ENCODE measurements around the gene ADPRHL1.
"Not testable (repeated sequence)": the region's sequence is repeated elsewhere in the genome, so short reads cannot be mapped to it uniquely, and the experiment has no call there.

The ADPRHL1 gene

DNA sequence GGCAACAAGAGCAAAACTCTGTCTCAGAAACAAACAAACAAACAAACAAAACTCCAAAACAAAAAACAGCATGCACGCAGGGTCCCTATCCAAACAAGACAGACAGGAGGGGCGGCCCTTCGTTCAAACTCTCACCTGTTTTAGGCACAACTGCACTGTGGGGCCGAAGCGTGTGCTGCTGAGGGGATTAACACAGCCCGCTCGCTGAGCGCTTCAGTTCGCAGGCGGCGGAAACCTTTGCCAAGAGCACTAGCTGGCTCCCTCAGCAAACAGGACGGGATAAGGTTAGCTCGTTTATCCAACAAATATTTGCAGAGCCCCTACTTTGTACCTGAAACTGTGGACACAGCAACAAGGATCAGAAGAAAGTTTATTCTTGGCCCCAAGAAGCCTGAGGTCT, 1.6 kb upstream of the ADPRHL1 start:
- DNase-seq: no peak

DNA sequence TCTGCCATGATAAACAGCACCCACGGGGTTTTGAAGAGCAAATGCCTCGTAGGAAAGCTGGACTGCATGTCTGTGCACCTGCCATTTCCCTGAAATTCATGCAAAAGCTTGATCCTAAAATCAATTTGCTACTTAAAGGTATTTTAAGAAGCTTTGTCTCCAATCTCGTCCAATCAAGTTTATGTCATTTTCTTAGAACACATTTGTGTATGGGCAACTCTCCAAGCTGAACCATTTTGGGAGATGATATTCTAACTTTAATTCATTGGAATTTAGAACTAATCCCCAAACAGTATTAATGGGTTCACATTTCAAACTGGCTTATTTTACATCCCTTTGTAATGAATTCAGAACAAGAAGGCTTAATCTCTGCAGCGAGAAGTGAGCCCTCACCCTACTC, 822 bp downstream of the ADPRHL1 start:
- no peak for DNase-seq

DNA sequence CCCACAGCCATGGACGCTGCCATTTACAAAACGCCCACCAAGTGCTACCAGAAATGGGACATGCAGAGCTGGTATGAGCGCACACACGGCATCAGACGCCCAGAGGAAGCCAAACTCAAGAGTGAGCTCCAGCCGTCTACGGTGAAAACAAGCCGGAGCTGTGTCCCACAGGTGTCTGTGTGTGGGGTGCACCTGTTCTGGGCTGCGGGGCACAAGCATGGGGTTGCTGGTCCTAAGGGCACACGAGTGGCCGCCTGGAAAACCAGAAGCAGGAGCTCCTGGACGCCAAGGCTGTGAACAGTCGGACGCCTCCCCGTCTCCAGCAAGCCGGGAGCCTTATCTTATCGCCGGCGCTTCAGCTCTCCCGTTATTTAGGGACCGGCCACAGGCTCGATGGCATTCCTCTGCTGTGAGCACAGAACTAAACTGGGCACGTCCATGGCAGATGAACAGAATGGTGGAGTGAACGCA, 1.3 kb downstream of the ADPRHL1 start:
- DNase-seq: no peak

DNA sequence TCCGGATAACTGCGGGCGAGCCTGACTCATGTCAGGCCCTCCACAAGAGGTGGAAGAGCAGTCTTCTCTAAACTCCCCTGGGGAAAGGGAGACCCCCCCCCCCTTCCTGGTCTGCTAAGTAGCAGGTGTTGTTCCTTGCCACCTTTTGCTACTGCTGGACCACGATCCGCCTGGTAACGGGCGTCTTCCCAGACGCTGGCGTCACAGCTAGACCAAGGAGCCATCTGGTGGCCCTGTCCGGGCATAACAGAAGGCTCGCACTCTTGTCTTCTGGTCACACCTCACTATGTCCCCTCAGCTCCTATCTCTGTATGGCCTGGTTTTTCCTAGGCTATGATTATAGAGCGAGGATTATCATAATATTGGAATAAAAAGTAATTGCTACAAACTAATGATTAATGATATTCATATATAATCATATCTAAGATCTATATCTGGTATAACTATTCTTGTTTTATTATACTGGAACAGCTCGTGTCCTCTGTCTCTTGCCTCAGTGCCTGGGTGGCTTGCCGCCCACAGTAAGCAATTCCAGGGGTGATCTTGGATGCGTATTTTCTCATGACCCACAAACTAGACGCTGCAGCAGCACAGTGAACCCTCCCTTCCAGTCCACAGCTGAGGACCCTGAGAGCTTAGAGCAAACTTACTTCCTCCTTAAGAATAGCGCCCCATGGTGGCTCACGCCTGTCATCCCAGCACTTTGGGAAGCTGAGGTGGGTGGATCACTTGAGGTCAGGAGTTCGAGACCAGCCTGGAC, 2.2 kb downstream of the ADPRHL1 start:
- DNase-seq: not testable (repeated sequence)

DNA sequence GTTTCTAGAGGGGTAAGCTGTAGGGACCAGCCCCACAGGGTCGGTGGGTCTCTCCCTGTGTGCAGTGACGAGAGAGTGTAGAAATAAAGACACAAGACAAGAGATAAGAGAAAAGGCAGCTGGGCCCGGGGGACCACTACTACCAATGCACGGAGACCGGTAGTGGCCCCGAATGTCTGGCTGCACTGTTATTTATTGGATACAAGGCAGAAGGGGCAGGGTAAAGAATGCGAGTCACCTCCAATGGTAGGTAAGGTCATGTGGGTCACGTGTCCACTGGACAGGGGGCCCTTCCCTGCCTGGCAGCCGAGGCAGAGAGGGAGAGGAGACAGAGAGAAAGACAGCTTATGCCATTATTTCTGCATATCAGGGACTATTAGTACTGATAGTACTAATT, 2.9 kb downstream of the ADPRHL1 start:
- not testable (repeated sequence) for DNase-seq

DNA sequence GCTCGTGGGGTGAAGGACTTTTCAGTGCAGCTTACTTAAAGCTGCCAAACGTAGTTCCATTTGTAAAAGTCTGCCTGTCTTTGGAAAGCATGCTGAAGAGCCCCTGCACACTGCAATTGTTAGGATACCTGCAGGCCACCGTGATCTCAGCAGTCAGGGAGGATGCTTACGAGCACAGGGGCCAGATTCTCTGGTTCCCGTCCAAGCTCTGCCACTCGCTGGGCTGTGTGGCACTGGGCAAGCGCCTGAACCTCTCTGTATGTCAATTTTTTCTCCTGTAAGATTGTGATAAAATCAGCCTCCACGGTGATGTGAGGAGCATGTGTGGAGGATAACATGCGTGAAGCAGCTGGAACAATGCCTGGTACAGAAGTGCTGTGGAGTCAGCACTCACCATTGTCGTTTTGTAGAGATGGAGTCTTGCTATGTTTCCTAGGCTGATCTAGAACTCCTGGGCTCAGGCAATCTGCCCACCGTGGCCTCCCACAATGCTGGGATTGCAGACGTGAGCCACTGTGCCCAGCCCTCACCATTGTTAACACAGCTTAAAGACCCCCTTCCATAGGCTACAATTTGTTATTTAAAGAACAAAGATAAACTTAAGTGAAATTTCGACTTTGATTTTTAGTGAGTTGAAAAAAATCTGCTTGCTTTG, 3.5 kb downstream of the ADPRHL1 start:
- no peak for DNase-seq

DNA sequence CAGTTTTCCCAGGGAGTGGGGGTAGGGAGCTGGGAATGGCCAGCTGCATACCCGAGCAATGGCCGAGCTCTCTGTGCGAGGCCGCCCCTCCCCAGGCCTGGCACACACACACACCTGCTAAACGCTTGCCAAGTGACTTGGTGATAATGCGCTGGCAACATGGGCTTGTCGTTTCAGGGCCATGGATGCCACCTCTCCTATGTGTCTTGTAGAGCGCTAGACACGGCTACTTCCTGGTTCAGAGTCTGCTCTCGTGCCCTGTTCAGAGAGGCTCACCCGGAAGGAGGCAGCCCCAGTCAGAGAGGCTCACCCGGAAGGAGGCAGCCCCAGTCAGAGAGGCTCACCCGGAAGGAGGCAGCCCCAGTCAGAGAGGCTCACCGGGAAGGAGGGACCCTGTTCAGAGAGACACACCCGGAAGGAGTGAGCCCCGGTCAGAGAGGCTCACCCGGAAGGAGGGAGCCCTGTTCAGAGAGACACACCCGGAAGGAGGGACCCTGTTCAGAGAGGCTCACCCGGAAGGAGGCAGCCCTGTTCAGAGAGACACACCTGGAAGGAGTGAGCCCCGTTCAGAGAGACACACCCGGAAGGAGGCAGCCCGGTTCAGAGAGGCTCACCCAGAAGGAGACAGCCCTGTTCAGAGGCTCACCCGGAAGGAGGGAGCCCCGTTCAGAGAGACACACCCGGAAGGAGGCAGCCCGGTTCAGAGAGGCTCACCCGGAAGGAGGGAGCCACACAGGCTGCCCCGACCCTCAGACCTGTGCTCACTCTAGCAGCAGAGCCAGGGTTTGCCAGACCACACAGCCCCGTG, 4.2 kb downstream of the ADPRHL1 start:
- DNase-seq: peak; percentile 69

DNA sequence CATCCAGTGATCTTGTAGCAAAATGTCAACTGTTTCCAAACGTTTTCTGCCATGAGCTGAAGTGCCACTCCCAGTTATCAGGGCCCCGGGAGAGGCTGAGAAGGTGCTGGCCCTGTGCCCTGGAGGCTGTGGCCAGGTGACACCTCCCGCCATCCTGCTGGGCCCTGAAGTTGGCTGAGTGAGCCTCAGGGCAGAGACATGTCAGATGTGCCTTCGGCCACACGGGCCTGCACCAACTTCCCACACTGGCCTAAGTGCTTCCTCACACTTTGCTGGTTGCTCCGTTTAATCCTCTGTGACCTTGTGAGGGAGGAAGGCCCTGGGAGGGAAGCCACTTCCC, 4.8 kb downstream of the ADPRHL1 start:
- DNase-seq: no peak

DNA sequence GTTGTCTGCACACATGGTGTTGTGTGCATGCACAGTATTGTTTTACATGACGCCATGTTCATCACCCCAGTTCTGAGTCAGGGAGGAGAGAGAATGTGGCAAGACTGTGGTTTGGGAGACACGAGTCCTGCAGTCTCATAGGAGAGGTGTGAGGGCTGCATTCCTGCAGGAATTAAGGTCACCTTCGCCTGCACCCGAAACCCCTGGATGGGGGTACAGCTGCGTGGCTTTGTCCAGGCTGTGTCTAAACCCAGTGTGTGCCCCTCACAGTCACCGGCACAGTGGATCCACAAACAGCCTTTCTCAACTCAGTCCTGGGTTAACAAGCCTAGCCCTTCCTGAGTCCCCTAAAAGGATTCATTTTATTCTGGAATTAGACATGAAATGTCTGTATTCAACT, 5.7 kb downstream of the ADPRHL1 start:
- DNase-seq: no peak

DNA sequence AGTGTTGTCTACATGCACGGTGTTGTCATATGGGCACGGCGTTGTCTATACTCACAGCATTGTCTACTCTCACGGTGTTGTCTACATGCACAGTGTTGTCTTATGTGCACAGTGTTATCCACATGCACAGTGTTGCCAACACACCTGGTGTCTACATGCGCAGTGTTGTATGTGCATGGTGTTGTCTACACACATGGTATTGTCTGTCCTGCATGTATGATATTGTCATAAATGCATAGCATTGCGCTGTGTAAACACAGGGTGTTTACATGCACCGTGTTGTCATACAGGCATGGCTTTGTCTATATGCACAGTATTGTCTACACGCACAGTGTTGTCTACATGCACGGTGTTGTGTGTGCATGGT, 6.8 kb downstream of the ADPRHL1 start:
- DNase-seq: no peak

DNA sequence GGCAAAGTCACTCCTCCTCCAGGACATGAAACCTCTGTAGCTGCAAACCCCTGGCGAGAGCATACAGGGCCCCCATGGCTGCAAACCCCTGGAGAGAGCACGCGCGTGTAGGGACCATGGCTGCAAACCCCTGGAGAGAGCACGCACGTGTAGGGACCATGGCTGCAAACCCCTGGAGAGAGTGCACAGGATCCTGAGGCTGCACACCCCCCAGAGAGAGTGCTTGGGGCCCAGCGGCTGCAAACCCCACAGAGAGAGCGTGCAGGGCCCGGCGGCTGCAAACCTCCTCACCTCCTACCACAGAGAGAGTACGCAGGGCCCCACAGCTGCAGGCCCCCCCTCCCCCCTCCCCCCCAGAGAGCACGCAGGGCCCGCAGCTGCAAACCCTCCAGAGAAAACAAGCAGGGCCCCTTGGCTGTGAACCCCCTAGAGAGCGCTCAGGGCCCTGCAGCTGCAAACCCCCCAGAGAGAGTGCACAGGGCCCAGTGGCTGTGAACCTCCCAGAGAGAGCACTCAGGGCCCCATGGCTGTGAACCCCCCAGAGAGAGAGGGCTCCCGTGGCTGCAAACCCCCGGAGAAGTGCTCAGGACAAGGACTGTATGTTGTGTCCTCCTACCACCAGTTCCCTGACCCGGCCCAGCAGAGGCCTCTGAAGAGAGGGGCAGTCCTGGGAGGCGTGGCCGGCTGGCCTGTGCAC, 7.3 kb downstream of the ADPRHL1 start:
- DNase-seq: no peak

DNA sequence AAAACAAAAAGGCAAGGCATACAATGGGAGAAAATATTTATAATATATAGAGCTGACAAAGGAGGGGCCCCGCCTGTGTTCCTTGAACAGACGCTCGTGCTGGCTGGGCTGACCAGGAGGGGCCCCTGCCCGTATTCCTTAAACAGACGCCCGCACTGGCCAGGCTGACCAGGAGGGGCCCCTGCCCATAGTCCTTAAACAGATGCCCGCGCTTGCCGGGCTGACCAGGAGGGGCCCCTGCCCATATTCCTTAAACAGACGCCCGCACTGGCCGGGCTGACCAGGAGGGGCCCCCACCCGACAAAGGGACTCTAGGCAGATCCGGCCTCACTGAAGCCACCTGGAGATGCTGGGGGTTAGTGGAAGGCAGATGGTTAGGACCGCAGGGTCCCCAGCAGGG, 9.3 kb downstream of the ADPRHL1 start:
- DNase-seq: no peak

DNA sequence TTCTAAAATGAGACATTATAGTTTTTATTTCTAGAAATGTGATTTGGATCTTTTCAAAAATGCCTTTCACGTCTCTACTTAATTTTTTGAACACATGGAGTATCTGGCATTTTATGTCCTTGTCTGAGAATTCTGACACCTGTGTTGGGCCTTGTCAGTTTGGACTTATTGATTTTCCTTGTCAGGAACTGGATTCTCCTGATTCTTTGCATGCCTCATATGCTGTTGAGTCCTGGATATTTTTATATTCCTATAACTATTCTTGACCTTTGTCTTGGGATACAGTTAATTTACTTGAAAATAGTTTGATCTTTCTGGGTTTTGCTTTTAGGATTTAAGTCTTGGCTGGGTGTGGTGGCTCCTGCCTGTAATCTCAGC, 10.3 kb downstream of the ADPRHL1 start:
- DNase-seq: no peak

DNA sequence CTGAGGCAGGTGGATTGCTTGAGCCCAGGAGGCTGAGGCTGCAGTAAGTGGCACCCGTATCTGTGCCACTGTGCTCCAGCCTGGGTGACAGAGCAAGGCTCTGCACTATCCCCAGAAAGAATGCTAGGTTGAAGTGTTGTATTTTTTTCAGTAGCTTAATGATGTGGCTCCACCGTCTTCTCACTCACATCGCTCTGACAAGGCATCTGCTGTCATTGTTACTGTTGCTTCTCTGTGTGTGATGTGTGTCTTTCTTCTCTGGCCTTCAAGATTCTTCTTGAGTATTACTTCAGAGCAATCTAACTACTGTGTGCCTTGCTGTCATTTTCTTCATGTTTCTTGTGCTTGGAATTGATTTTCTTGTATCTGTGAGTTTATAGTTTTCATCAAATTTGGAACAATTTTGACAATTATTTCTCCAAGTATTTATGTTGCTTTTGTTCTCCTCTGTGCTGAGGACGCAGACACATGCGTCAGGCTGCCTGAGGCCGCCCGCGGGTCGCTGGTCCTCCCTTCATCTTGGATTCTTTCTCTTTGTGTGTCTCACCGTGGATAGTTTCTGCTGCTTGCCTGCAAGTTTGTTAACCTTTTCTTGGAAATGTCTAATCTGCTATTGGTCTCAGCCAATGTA, 10.8 kb downstream of the ADPRHL1 start:
- DNase-seq: no peak

DNA sequence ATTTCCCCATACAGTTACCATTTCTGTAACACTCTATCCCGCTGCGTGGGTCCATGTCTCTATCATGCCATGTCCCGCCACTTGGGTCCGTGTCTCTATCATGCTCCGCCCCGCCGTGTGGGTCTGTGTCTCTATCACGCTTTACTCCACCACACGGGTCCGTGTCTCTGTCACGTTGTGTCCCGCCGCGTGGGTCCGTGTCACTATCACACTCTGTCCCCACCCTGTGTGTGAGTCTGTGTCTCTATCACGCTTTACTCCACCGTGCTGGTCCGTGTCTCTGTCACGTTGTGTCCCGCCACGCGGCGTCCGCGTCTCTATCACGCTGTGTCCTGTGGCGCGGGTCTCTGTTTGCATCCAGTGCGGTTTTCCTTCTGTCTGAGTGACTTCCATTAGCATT, 11.6 kb downstream of the ADPRHL1 start:
- DNase-seq: no peak

DNA sequence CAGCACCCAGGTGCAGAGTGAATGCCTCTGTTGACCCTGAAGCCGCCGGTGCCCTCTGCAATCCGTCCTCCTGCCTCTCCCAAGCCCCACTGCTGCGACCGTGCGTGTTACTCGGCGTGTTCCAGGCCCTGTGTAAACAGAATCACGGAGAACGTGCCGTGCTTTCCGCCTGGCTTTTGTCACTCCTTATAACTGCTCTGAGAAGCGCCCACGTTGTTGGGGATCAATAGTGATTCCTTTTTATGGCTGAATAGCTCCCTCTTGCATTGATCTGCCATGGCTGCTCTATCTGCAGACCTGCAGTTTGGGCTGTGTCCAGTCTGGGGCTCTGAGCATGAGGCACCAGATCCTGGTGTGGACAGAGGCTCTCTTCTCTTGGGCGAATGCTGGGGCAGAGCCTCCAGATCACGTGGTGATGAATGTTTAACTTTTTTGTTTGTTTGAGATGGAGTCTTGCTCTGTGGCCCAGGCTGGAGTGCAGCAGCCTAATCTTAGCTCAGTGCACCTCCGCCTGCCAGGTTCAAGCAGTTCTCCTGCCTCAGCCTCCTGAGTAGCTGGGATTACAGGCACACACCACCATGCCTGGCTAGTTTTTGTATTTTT, 15.8 kb downstream of the ADPRHL1 start:
- DNase-seq: no peak

DNA sequence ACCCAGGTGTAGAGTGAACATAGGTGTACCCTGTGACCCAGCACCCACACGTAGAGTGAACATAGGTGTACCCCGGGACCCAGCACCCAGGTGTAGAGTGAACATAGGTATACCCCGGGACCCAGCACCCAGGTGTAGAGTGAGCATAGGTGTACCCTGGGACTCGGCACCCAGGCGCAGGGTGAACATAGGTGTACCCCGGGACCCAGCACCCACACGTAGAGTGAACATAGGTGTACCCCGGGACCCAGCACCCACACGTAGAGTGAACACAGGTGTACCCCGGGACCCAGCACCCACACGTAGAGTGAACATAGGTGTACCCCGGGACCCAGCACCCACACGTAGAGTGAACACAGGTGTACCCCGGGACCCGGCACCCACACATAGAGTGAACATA, 16.4 kb downstream of the ADPRHL1 start:
- DNase-seq: not testable (repeated sequence)

DNA sequence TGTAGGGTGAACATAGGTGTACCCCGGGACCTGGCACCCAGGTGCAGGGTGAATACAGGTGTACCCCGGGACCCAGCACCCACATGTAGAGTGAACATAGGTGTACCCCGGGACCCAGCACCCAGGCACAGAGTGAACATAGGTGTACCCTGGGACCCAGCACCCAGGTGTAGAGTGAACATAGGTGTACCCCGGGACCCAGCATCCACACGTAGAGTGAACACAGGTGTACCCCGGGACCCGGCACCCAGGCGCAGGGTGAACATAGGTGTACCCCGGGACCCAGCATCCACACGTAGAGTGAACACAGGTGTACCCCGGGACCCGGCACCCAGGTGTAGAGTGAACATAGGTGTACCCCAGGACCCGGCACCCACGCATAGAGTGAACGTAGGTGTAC, 17.4 kb downstream of the ADPRHL1 start:
- DNase-seq: not testable (repeated sequence)

DNA sequence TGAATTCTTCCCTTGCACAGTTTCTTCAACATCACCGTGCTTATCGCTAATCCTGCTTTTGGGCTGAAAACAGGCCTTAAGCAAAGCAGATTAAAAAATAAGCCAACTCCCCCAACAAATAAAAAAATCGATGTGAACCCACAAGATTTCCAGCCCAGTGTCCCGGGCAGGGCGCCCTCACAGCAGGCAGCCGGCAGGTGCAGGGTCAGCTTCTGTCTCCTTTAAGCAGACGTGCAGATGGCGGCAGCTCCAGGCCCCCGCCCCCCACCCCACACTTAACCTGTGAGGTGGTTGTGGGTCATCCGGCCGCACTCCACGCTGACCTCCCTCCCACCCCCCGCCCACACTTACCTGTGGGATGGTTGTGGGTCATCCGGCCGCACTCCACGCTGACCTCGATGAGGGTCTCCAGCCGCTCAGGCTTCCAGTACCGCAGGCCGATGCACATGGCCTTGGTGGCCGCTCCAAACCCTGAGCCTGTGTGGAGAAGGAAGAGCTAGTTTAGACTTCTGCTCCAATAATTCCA, 19.8 kb downstream of the ADPRHL1 start:
- no peak for DNase-seq

DNA sequence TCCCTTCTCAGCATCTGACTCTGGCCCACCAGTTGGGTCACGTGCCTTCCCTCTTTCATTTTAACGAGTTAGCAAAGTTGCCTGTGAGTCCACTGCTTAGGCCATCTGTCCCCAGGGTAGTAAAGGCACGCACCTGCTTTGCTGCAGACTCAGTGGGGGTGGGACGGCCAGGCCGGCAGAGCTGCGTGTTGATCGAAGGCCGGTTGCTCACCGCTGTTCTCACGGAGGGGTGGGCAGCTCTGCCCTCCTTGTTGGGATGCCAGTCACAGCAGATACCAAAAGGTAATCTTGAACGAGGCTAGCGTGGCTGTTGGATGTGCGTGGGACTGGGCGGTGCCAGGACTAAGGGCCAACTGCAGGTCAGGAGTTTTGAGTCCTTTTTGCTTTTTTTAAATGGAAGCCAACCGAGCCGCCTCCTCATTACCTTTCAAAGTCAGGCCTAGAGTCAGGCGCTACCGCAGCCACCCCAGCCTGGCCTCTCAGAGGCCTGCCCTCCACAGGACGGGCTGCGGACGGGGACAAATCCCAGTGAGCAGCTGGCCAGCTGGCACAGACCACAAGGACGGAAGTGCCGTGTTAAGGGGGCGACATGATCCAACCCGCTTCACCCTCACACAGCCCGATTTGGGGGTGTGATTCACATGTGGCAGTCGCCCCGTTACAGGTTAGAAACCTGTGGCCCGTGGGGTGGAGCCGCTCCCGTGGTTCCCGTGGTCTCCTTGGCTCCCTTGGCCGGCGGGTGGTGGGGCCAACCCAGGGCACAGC, 20.6 kb downstream of the ADPRHL1 start:
- no peak for DNase-seq

DNA sequence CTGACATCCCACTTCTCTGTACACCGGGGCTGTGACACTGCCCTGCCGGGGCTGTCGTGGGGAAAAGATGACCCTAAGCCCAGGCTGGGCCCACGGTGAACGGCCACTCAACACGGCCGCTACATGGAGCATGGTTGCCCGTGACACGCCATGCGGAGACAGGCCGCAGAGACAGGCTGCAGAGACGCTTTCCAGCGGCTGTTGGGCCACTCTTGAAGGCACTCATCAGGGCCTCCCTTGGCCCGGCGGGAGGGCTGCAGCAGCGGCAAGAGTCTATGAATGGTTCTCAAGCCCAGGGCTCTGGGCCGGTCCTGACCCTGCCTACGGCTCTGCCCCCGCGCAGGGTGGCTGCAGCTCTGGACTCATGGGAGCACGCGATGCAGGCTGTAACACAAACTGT, 22.1 kb downstream of the ADPRHL1 start:
- no peak for DNase-seq
